ENCODE measurements around the gene ILKAP. TPM values are rescaled to one million over a fixed set of nuclear protein-coding genes. Genes with fewer than 3 reads are reported as not detected.

ILKAP gene
- total RNA-seq, 1 donor from 2014 or later: 62.6 TPM

DNA sequence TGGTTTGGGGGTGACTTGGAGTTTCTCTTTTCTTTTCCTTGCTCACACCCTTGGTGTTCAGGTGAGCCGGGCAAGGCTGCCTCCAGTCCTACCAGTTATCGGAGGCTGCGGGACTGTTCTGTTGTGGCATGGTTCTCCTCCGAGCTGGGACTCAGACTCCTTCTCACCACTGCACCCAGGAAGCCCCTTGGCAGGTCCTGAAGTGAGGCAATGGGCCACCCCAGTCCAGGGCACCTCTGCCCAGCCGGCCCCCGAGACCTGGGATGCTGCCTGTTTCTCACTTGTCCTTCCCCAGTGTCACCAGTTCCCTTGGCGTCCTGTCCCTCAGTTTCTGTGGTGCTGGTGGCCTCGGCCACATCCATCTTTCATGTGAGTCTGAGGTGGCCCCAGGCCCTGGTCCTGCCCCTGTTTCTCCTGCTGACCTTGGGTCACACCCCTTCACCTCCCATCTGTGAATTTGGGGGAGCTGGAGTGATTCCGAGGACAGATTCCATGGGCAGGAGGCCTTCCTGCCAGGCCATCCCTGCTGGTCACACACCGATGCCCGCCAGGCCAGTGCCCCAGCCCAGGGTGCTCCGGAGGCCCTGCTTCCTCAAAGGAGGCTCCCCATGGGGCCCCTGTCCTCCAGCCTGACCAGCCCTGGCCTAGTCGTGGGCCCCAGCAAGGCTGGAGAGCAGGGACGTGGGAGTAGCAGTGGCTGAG, 71.6 kb downstream of the ILKAP start:
- H3K27me3 ChIP-seq: no peaks in the 10 kb centered on the region
- no peaks in the 10 kb centered on the region for H3K9me3 ChIP-seq
- H3K4me3 ChIP-seq: no peak overlapping the region
- no peak overlapping the region for H3K27ac ChIP-seq
- no peak for DNase-seq (ENCODE audit: extremely low spot score in 2 of 2)
- TF ChIP-seq, protein P1, sequence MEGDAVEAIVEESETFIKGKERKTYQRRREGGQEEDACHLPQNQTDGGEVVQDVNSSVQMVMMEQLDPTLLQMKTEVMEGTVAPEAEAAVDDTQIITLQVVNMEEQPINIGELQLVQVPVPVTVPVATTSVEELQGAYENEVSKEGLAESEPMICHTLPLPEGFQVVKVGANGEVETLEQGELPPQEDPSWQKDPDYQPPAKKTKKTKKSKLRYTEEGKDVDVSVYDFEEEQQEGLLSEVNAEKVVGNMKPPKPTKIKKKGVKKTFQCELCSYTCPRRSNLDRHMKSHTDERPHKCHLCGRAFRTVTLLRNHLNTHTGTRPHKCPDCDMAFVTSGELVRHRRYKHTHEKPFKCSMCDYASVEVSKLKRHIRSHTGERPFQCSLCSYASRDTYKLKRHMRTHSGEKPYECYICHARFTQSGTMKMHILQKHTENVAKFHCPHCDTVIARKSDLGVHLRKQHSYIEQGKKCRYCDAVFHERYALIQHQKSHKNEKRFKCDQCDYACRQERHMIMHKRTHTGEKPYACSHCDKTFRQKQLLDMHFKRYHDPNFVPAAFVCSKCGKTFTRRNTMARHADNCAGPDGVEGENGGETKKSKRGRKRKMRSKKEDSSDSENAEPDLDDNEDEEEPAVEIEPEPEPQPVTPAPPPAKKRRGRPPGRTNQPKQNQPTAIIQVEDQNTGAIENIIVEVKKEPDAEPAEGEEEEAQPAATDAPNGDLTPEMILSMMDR (IDR thresholded peaks at IDR 0.05): no peak
- no peaks in the 10 kb centered on the region for H3K36me3 ChIP-seq
- intact Hi-C loops (cut with DNase I): no loop called here
- H3K4me1 ChIP-seq: peaks cover 6% of the 10 kb centered on the region

DNA sequence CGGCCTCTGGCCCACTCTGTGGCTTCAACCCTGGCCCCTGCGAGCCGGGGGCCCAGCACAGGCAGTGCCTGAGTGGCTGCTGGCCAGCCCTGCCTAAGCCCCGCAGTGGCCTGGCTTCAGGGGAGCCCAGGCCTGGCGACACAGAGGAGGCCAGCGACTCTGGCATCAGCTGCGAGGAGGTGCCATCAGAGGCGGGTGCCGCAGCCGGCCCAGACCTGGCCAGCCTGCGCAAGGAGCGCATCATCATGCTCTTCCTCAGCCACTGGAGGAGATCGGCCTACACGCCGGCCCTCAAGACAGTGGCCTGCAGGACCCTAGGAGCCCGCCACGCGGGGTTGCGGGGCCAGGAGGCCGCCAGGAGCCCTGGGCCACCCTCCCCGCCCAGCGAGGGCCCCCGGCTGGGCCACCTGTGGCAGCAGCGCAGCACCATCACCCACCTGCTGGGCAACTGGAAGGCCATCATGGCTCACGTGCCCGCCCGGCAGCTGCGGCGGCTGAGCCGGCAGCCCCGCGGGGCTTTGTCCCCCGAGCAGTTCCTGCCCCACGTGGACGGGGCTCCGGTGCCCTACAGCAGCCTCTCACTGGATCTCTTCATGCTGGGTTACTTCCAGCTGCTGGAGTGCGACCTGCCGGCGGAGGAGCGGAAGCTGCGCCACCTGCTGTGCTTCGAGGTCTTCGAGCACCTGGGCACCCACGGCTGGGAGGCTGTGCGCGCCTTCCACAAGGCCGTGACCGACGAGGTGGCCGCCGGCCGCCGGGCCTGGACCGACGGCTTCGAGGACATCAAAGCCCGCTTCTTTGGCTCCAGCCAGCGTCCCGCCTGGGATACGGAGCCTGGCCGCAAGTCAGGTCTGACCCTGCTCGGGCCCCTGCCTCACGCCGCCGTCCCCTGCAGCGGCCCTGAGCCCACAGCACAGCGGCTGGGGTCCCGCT, 72.5 kb downstream of the ILKAP start:
- no peak for DNase-seq (ENCODE audit: extremely low spot score in 2 of 2)
- Histone ChIP-seq H3K36me3 (no peaks in the 10 kb centered on the region), H3K27ac (no peak overlapping the region), H3K27me3 (no peaks in the 10 kb centered on the region), H3K4me1 (peaks cover 6% of the 10 kb centered on the region), H3K4me3 (no peak overlapping the region), H3K9me3 (no peaks in the 10 kb centered on the region)
- intact Hi-C loops (cut with DNase I): no loop called here
- TF ChIP-seq, protein P1 (IDR thresholded peaks at IDR 0.05): no peak
- TF ChIP-seq POLR2AphosphoS5 (IDR thresholded peaks at IDR 0.05; ENCODE audit: insufficient read depth in 1 of 2, low read depth in 1 of 2) (no peak), POLR2A (IDR thresholded peaks at IDR 0.05) (no peak)

DNA sequence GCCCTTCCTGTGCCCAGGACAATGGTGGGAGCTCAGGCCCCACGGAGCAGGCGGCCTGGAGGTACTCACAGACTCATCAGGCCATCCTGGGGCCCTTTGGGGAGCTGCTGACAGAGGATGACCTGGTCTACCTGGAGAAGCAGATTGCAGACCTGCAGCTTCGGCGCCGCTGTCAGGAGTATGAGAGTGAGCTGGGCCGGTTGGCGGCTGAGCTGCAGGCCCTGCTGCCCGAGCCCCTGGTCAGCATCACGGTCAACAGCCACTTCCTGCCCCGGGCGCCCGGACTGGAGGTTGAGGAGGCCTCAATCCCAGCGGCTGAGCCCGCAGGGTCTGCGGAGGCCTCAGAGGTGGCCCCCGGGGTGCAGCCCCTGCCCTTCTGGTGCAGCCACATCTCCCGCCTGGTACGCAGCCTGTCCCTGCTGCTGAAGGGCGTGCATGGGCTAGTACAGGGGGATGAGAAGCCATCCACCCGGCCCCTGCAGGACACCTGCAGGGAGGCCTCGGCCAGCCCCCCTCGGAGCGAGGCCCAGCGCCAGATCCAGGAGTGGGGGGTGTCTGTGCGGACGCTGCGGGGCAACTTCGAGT, 73.3 kb downstream of the ILKAP start:
- Histone ChIP-seq H3K27me3 (no peaks in the 10 kb centered on the region), H3K4me1 (peaks cover 6% of the 10 kb centered on the region), H3K36me3 (no peaks in the 10 kb centered on the region), H3K27ac (no peak overlapping the region), H3K4me3 (no peak overlapping the region), H3K9me3 (no peaks in the 10 kb centered on the region)
- no peak for DNase-seq (ENCODE audit: extremely low spot score in 2 of 2)
- TF ChIP-seq, protein P1 (IDR thresholded peaks at IDR 0.05): no peak
- TF ChIP-seq POLR2A (IDR thresholded peaks at IDR 0.05) (no peak), POLR2AphosphoS5 (IDR thresholded peaks at IDR 0.05; ENCODE audit: insufficient read depth in 1 of 2, low read depth in 1 of 2) (no peak)
- intact Hi-C loops (cut with DNase I): no loop called here

DNA sequence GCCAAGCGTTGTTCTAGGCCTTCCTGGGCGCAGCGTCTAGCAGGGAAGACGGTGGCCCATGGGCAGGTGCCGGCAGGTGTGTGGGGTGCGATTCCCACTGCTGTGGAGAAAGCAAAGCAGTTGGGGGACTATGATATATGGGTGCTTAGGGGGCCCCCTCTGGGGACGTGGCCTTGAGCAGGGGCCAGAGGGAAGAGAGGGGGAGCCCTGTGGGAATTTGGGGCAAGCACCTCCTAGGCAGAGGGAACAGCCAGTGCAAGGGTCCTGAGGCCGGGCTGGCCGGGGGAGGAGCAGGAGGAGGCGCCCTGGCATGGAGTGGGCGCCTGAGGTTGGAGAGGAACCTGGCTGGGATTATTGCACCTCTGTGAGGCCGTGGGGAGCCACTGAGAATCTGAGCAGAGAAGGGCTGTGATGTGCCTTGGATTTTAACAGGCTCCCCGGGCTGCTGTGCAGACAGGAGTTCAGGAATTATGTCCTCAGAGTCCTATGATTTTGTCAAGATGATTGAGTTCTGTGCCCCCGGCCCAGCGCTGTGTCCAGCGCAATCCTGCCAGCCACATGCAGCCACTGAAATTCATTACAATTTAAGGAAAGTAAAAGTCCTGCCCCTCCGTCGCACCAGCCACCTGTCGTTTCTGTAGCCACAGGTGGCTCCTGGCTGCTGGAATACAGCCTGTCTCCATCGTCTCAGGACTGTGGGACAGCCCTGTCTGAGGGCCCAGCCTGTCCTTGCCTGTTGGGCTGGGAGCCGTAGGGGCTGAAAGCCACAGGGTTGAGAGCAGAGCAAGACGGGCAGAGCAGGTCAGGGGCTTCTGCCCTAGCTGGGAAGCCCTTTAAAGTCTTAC, 74.1 kb downstream of the ILKAP start:
- Histone ChIP-seq H3K9me3 (no peaks in the 10 kb centered on the region), H3K27ac (no peak overlapping the region), H3K36me3 (no peaks in the 10 kb centered on the region), H3K27me3 (no peaks in the 10 kb centered on the region), H3K4me3 (no peak overlapping the region), H3K4me1 (peaks cover 6% of the 10 kb centered on the region)
- no peak for TF ChIP-seq POLR2AphosphoS5 (IDR thresholded peaks at IDR 0.05; ENCODE audit: insufficient read depth in 1 of 2, low read depth in 1 of 2)
- TF ChIP-seq POLR2A (IDR thresholded peaks at IDR 0.05): no peak
- TF ChIP-seq, protein P1 (IDR thresholded peaks at IDR 0.05): no peak
- intact Hi-C loops (cut with DNase I): no loop called here
- DNase-seq (ENCODE audit: extremely low spot score in 2 of 2): no peak
